ENCODE measurements around the gene IFNGR1.

DNA sequence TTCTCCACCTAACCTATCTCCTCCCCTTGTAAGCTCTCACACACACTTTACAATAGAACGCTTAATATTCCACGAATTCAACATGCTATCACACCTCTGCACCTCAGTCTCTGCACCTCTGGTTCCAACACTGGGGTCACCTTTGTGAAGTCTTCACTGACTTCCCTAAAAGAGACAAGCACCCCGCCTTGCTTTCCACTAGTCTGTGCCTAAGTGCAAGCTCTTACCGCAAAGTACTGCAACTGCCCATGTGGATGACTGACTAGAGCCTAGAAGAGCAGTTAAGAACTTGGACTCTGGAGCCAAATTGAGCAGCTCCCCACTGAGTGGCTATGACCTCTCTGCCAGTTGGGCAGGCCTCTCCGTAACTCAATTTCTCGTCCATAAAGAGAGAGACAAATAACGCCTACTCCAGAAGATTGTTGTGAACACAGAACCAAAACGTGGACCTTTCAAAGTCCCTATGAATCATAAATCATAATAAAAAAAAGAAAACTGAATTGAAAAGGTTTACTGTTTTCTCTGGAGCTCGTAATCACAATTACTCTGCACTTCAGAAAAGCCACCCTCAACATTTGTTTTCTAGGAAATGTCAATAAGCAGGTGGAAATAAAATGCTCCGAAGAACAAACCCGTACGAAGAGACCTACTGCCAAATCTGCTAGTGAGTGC, 1.2 kb downstream of the IFNGR1 start:
- TF ChIP-seq CTCF (IDR thresholded peaks at IDR 0.05; ENCODE audit: low read length) (no peak), EZH2 (optimal IDR thresholded peaks at IDR 0.05; ENCODE audit: low read depth, low read length) (no peak), EZH2phosphoT487 (IDR thresholded peaks at IDR 0.05; ENCODE audit: low read length) (no peak)
